HG03095 (cell line): ENCODE results near the gene UBE4B.
A peak's percentile ranks its signal among the peaks of the same experiment; 100 is the strongest.
"Not testable (repeated sequence)": the region's sequence is repeated elsewhere in the genome, so short reads cannot be mapped to it uniquely, and the experiment has no call there.

ENCODE experiments used
- ATAC-seq: cut with Tn5 transposase; IDR thresholded peaks from one replicate; pipeline ENCODE4 v1.9.1; 2021; ENCODE audit warnings: moderate library complexity; ENCODE audit not compliant: unreplicated experiment

The UBE4B gene

GRCh38 chr1:10070206-10070605 lies 37.4 kb downstream of the UBE4B start:
- ATAC-seq, result no peak

GRCh38 chr1:10071640-10072039 lies 38.9 kb downstream of the UBE4B start:
- ATAC-seq, result no peak

- not testable (repeated sequence) for ATAC-seq
Observed at GRCh38 chr1:10073371-10073770, 40.6 kb downstream of the UBE4B start.

GRCh38 chr1:10074059-10074851 lies 41.5 kb downstream of the UBE4B start:
- ATAC-seq, result peak; percentile 66

- no peak for ATAC-seq
Observed at GRCh38 chr1:10074852-10075730, 42.3 kb downstream of the UBE4B start.

- ATAC-seq, result no peak
Observed at GRCh38 chr1:10075732-10076131, 43.0 kb downstream of the UBE4B start.

- ATAC-seq, result no peak
Observed at GRCh38 chr1:10078494-10078893, 45.7 kb downstream of the UBE4B start.

GRCh38 chr1:10080523-10080922 lies 47.8 kb downstream of the UBE4B start:
- no peak for ATAC-seq

GRCh38 chr1:10082785-10083479 lies 50.2 kb downstream of the UBE4B start:
- ATAC-seq, result no peak

GRCh38 chr1:10084045-10084444 lies 51.3 kb downstream of the UBE4B start:
- no peak for ATAC-seq

GRCh38 chr1:10085076-10085475 lies 52.3 kb downstream of the UBE4B start:
- ATAC-seq, result no peak

GRCh38 chr1:10087210-10087609 lies 54.5 kb downstream of the UBE4B start:
- ATAC-seq, result no peak

GRCh38 chr1:10101929-10102328 lies 69.2 kb downstream of the UBE4B start:
- no peak for ATAC-seq

- no peak for ATAC-seq
Observed at GRCh38 chr1:10103193-10103592, 70.4 kb downstream of the UBE4B start.

GRCh38 chr1:10104834-10105233 lies 72.1 kb downstream of the UBE4B start:
- no peak for ATAC-seq

GRCh38 chr1:10105484-10105883 lies 72.7 kb downstream of the UBE4B start:
- ATAC-seq, result no peak

GRCh38 chr1:10106241-10106640 lies 73.5 kb downstream of the UBE4B start:
- ATAC-seq, result no peak

GRCh38 chr1:10106756-10107475 lies 74.2 kb downstream of the UBE4B start:
- ATAC-seq, result no peak

GRCh38 chr1:10107476-10107847 lies 74.7 kb downstream of the UBE4B start:
- ATAC-seq, result not testable (repeated sequence)

- no peak for ATAC-seq
Observed at GRCh38 chr1:10108134-10108663, 75.4 kb downstream of the UBE4B start.
